Dedifferentiated amniotic fluid mesenchymal stem cell (primary cell): ENCODE data around the gene MRAP2.
"Not testable (repeated sequence)": the region's sequence is repeated elsewhere in the genome, so short reads cannot be mapped to it uniquely, and the experiment has no call there.

Experiments used
- DNase-seq: peaks from one replicate; pipeline ENCODE4 v3.0.0-alpha.2; 2016; ENCODE audit errors: extremely low spot score

MRAP2 gene

DNA sequence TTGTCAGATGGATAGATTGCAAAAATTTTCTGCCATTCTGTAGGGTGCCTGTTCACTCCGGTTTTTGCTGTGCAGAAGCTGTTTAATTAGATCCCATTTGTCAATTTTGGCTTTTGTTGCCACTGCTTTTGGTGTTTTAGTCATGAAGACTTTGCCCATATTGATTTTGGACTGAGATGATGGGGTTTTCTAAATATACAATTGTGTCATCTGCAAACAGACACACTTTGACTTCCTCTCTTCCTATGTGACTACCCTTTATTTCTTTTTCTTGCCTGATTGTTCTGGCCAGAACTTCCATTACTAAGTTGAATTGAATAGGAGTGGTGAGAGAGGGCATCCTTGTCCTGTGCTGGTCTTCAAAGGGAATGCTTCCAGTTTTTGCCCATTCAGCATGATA is 96.0 kb downstream of the MRAP2 start:
- DNase-seq, result not testable (repeated sequence)

DNA sequence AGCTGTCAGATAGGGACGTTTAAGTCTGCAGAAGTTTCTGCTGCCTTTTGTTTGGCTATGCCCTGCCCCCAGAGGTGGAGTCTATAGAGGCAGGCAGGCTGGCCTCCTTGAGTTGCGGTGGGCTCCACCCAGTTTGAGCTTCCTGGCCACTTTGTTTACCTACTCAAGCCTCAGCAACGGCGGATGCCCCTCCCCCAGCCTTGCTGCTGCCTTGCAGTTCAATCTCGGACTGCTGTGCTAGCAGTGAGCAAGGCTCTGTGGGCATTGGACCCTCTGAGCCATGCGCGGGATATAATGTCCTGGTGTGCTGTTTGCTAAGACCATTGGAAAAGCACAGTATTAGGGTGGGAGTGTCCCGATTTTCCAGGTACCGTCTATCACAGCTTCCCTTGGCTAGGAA is 99.8 kb downstream of the MRAP2 start:
- not testable (repeated sequence) for DNase-seq

DNA sequence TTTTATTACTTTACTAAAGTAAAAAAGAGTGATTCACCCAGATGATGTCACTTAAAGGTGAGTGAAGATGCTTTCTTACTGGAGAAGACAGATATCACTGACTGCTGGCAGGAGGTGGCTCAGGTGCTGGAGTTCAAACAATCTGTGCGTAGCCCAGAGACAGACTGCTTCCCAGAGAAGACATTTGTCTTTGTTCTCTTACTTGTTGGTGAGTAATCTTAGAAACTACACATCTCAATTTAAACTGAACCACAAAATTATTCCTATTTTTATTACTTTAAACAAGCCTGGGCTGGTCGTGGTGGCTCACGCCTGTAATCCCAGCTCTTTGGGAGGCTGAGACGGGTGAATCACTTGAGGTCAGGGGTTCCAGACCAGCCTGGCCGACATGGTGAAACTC is 101.7 kb downstream of the MRAP2 start:
- DNase-seq, result no peak

DNA sequence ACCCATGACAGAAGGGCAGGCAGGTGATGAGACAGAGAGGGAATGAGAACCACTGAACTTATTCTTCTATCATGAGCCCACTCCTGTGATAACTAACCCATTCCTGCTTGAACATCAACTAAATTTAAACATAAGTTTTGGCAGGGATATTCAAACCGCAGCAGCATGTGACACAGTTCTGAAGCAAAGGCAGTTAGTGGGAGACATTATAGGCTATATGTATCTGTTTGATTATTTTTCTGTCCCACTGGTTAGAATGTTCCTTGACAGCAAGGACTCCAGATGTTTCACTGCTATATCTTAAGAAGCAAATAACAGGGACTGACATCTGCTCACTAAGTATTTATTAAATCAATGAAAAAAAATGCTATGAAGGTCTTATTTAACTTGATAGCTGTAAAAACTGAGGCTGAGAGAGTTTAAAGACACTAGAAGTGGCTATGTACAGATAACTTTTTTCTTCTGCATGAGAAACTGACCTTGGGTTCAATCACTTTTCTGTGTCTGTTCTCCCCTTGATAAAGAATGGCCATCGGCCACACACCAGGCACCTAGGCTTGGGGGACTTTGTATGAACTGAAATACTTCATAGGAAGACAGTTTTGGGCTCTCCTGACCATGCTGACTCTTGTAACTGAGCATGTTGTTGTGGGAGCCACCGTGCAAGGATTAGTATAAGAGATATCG is 102.9 kb downstream of the MRAP2 start:
- DNase-seq, result no peak

DNA sequence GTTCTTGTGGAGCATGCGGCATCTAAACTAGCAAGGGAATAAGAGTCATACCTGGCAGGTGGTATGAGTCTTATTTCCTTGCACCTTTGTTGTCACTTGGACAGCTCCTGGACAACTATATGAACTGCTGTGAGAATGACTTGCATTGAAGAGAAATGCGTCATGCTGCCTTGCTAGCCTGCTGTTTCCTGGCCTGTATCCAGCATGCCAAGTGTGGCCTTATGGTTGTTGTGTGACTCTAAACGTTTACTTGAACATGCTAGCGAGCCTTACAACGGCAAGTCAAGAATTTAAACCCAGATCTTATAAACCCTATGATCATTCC is 103.4 kb downstream of the MRAP2 start:
- DNase-seq, result no peak

DNA sequence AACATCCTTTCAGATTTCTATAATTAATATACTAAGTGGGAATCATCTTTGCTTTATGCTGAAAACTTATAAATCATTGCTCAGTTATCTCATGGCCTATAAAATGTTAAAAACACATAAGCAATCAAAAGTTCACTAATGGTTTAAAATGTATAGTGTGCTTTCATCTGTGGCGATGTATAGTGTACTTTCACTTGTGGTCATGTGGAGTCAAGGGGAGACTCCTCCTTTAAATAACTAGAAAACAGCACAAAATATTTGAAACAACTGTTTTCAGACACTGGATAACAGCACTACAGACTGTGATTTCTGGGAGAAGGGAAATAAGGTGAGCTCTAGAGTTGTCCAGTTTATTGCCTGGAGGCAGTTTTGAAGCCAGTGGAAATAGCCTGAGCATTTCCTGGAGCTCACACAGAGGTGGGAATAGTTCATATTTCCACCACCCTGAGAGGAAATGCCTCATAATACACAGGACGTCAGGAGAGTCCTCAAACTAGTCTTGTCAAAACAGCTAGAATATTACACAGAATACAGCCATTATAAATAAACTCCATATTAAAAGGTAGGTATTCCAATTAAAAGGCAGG is 104.5 kb downstream of the MRAP2 start:
- DNase-seq, result no peak

DNA sequence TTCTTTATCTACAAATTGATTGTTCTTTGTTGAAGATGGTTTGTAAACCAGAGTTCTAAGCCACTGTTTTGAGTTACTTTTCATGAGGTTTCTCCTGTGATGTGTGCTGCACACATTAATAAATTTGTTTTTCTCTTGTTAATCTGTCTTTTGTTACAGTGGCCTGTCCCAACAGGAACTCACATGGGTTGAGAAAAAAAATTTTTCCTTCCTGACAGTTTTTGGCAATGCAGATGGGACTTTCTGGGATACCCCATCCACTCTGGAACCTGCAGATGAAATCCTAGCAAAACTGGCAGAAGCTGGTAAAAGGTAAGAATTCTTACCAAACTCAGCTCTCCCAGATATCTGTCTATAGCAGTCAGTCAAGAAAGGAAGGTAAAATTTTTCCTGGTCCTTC is 105.7 kb downstream of the MRAP2 start:
- DNase-seq, result no peak
